GM12891 (cell line): Measurements from ENCODE around the gene TNNT3.
A peak's percentile ranks its signal among the peaks of the same experiment; 100 is the strongest.

Experiments
- DNase-seq: peaks from one replicate; pipeline ENCODE4 v3.0.0; 2011; ENCODE audit warnings: low spot score; ENCODE audit not compliant: insufficient read length
- FAIRE-seq: peaks from 2 replicates; lab custom pipeline; 2011; peaks lifted over from hg19 to GRCh38; lab: Jason Lieb, UNC
- PAX5 ChIP-seq: IDR thresholded peaks from 2 replicates; pipeline ENCODE4 v1.6.1; 2011; ENCODE audit warnings: low read length, moderate library complexity, mild to moderate bottlenecking; ENCODE audit not compliant: insufficient read depth, severe bottlenecking
- POLR2A ChIP-seq: IDR thresholded peaks from 2 replicates; pipeline ENCODE4 v1.6.1; 2011; ENCODE audit warnings: low read depth, low read length, control low read depth
- POLR2AphosphoS5 ChIP-seq: IDR thresholded peaks from 2 replicates; pipeline ENCODE4 v1.6.1; 2011; ENCODE audit warnings: low read depth, low read length, control low read depth
- POU2F2 ChIP-seq: IDR thresholded peaks from 2 replicates; pipeline ENCODE4 v1.6.1; 2011; ENCODE audit warnings: low read depth, mild to moderate bottlenecking, control low read depth, low read length, moderate library complexity
- SPI1 ChIP-seq: IDR thresholded peaks from 2 replicates; pipeline ENCODE4 v1.6.1; 2011; ENCODE audit warnings: low read depth, low read length, control low read depth
- TAF1 ChIP-seq: IDR thresholded peaks from 2 replicates; pipeline ENCODE4 v1.6.1; 2011; ENCODE audit warnings: low read depth, low read length, control low read depth

The TNNT3 gene

DNA sequence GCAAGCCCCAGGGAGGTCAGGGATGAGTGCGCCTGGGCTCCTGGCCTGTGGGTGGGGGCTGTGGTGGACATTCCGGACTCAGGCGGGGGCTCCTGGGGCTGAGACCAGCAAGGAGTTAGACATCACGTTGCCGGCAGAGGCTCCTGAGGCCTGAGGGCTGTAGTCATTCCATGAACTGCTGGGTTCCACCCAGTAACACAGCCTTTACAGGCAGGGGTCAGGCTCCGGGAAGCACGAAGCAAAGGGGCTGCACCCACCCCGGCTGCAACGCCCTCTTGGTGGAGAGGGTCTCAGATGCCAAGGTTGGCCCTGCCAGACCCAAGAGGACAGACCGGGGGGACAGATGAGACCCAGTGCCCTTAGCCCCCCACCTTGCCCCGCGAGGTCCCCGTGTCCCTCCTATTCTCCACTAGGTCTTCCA lies 9.0 kb downstream of the TNNT3 start:
- TF ChIP-seq SPI1 = no peak
- no peak for TF ChIP-seq POU2F2
- no peak for TF ChIP-seq PAX5
- FAIRE-seq (no peak), DNase-seq (peak; percentile 24)

- FAIRE-seq (no peak), DNase-seq (peak; percentile 21)
- TF ChIP-seq POLR2AphosphoS5 = no peak
- TF ChIP-seq POLR2A = no peak
- no peak for TF ChIP-seq SPI1
- no peak for TF ChIP-seq PAX5
- no peak for TF ChIP-seq TAF1
- TF ChIP-seq POU2F2 = no peak
Measured at GRCh38 chr11:1928891-1929541, 9.5 kb downstream of the TNNT3 start.

GRCh38 chr11:1929621-1930461 lies 10.3 kb downstream of the TNNT3 start:
- DNase-seq (no peak), FAIRE-seq (no peak)
- TF ChIP-seq POLR2A (no peak), POU2F2 (no peak), SPI1 (no peak), POLR2AphosphoS5 (no peak), TAF1 (no peak), PAX5 (no peak)

- FAIRE-seq (no peak), DNase-seq (no peak)
- no peak for TF ChIP-seq POU2F2
- TF ChIP-seq PAX5 = no peak
- TF ChIP-seq POLR2A = no peak
- no peak for TF ChIP-seq TAF1
- no peak for TF ChIP-seq SPI1
- no peak for TF ChIP-seq POLR2AphosphoS5
Measured at GRCh38 chr11:1930462-1930830, 10.9 kb downstream of the TNNT3 start.

DNA sequence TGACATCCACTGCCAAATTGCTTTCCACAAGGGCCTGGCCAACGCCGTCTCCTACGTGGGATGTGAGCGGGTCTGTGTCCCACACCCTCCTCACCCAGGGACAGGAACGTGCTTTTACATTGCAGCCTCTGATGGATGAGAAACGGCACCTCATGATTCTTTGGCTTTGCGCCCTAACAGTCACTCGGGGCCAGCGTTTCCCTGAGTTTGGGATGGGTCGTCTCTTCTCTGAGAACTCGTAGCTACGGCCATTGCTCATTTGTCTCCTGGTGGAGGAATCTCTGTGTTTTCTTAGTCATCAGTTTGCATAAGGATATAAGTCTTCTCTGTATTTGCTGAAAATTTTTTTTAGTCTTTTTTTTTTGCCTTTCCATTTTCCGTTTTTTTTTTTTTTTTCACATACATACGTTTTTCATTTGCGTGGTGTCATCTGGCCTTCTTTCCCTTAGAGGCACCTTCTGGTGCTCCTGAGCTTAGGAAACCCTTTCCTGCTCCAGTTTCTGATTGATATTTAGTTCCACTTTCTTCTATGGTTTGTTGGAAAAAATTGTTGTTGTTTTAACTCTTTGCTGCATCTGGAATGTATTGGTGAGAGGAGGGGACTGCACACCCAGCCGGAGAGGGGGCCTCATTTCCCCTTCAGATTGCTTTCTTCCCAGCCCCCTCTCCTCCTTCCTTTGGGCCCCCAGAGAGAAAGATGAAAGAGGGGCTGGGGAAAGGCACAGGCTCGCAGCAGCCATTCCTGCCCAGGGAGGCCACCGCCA lies 12.0 kb downstream of the TNNT3 start:
- DNase-seq (no peak), FAIRE-seq (no peak)
- no peak for TF ChIP-seq SPI1
- no peak for TF ChIP-seq POLR2AphosphoS5
- TF ChIP-seq TAF1 = no peak
- TF ChIP-seq PAX5 = no peak
- no peak for TF ChIP-seq POLR2A
- no peak for TF ChIP-seq POU2F2

- no peak for FAIRE-seq
- TF ChIP-seq TAF1 (no peak), POLR2AphosphoS5 (no peak), PAX5 (no peak)
- DNase-seq = no peak
Measured at GRCh38 chr11:1932105-1932480, 12.6 kb downstream of the TNNT3 start.

- DNase-seq (no peak), FAIRE-seq (no peak)
- no peak for TF ChIP-seq POU2F2
Measured at GRCh38 chr11:1932681-1933080, 13.2 kb downstream of the TNNT3 start.

GRCh38 chr11:1933416-1934334 lies 14.2 kb downstream of the TNNT3 start:
- FAIRE-seq = no peak
- DNase-seq = no peak

GRCh38 chr11:1934335-1935155 lies 15.0 kb downstream of the TNNT3 start:
- DNase-seq (peak; percentile 28), FAIRE-seq (no peak)
- TF ChIP-seq PAX5 (no peak), POLR2A (no peak), POU2F2 (no peak), SPI1 (no peak), POLR2AphosphoS5 (no peak), TAF1 (no peak)

More at GRCh38 chr11:1933416-1934334, 14.2 kb downstream of the TNNT3 start:
- no peak for TF ChIP-seq POU2F2
- TF ChIP-seq PAX5 = no peak
- TF ChIP-seq POLR2A = no peak
